CD4-positive, alpha-beta T cell (primary cell): ENCODE measurements around the gene PRAME. TPM values are rescaled to one million over a fixed set of nuclear protein-coding genes. Genes with fewer than 3 reads are reported as not detected.
"Not testable (repeated sequence)": the region's sequence is repeated elsewhere in the genome, so short reads cannot be mapped to it uniquely, and the experiment has no call there.

ENCODE experiments used
- ATAC-seq: fragments of 200-7000 bp; cut with Tn5 transposase; one replicate; pipeline ENCODE4 v1.10.0; 2022; ENCODE audit warnings: mild to moderate bottlenecking; ENCODE audit not compliant: poor library complexity
- CTCF ChIA-PET: fragments of 350-600 bp; sonication (Branson Sonifier 250); formaldehyde crosslinking; loops from one replicate; lab custom pipeline; 2021; ENCODE audit warnings: antibody characterized with exemption, inconsistent platforms; lab: Charles Lee
- POLR2A ChIA-PET: fragments of 350-600 bp; sonication (Branson Sonifier 250); formaldehyde crosslinking; loops from one replicate; lab custom pipeline; 2021; ENCODE audit warnings: antibody characterized with exemption, inconsistent platforms; lab: Charles Lee
- DNase-seq, 14 experiments: peaks; one replicate each; pipeline ENCODE4 v3.0.0-alpha.2; 2013 to 2020; ENCODE audit warnings: mixed read lengths in 2 of 14
- H3K27ac ChIP-seq, 2 donors: one replicate each; pipeline versions ENCODE4 v1.5.1 to v1.7.0; 2013; ENCODE audit warnings: low read length in 2 of 2, low read depth in 1 of 2, mild to moderate bottlenecking in 1 of 2
- H3K27me3 ChIP-seq, 2 experiments: 1 replicate in 1 of 2; 2 replicates in 1 of 2; pipeline versions ENCODE4 v1.6.1 to v1.7.0; 2013; ENCODE audit warnings: low read length in 2 of 2, control low read depth in 1 of 2, mild to moderate bottlenecking in 1 of 2, moderate library complexity in 1 of 2; ENCODE audit not compliant: insufficient read depth in 2 of 2, control insufficient read depth in 1 of 2
- H3K36me3 ChIP-seq: one replicate; pipeline ENCODE4 v1.6.1; 2013; ENCODE audit warnings: low read length, control low read depth; ENCODE audit not compliant: insufficient read depth
- H3K4me1 ChIP-seq: one replicate; pipeline ENCODE4 v1.6.1; 2013; ENCODE audit warnings: low read length, control low read depth; ENCODE audit not compliant: insufficient read depth
- H3K4me3 ChIP-seq: one replicate; pipeline ENCODE4 v1.5.1; 2013; ENCODE audit warnings: mild to moderate bottlenecking, low read length, moderate library complexity
- H3K9me3 ChIP-seq, 2 experiments: 1 replicate in 1 of 2; 2 replicates in 1 of 2; pipeline versions ENCODE4 v1.6.1 to v1.7.0; 2013; ENCODE audit warnings: low read length in 2 of 2, mild to moderate bottlenecking in 2 of 2, control low read depth in 1 of 2, moderate library complexity in 1 of 2; ENCODE audit not compliant: control insufficient read depth in 1 of 2, insufficient read depth in 1 of 2
- H3K27ac Mint-ChIP-seq: one replicate; pipeline ENCODE4 v1.8.0; 2020; ENCODE audit warnings: mixed read lengths
- H3K27me3 Mint-ChIP-seq: one replicate; pipeline ENCODE4 v1.8.0; 2021; ENCODE audit warnings: mixed read lengths
- H3K36me3 Mint-ChIP-seq: one replicate; pipeline ENCODE4 v1.8.0; 2021; ENCODE audit warnings: low read depth, mixed read lengths
- H3K4me1 Mint-ChIP-seq: one replicate; pipeline ENCODE4 v1.8.0; 2021; ENCODE audit warnings: low read depth, mixed read lengths
- H3K4me3 Mint-ChIP-seq: one replicate; pipeline ENCODE4 v1.8.0; 2020; ENCODE audit warnings: mild to moderate bottlenecking, mixed read lengths
- H3K9me3 Mint-ChIP-seq: one replicate; pipeline ENCODE4 v1.8.0; 2020; ENCODE audit warnings: mixed read lengths
- intact Hi-C, 2 experiments: fragments of 100-400 bp; cut with DNase I in 1 of 2; cut with micrococcal nuclease in 1 of 2; formaldehyde crosslinking; loops; one replicate each; pipeline versions ENCODE4 v1.15.1 to v1.9.0; 2023 to 2025; cut with DNase I, micrococcal nuclease
- polyA plus RNA-seq, 2 donors: library from polyadenylated mRNA; unstranded; fragments of 120-200 nt; gene quantifications; one replicate each; pipeline ENCODE4 v1.2.1, GENCODE V29; 2013
- total RNA-seq, 174 experiments: library from RNA in 2 of 174; stranded (reverse) in 2 of 174; gene quantifications; one replicate each; pipeline ENCODE4 v1.2.3 and lab custom pipeline; 2021 to 2026
- TF ChIP-seq, protein P1 (sequence below): fragments of 200-600 bp; IDR thresholded peaks from one replicate; pipeline ENCODE4 v1.8.0; 2022; ENCODE audit warnings: antibody characterized with exemption, mild to moderate bottlenecking

PRAME gene, protein sequence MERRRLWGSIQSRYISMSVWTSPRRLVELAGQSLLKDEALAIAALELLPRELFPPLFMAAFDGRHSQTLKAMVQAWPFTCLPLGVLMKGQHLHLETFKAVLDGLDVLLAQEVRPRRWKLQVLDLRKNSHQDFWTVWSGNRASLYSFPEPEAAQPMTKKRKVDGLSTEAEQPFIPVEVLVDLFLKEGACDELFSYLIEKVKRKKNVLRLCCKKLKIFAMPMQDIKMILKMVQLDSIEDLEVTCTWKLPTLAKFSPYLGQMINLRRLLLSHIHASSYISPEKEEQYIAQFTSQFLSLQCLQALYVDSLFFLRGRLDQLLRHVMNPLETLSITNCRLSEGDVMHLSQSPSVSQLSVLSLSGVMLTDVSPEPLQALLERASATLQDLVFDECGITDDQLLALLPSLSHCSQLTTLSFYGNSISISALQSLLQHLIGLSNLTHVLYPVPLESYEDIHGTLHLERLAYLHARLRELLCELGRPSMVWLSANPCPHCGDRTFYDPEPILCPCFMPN
- total RNA-seq (not detected), total RNA-seq (lab: John Stamatoyannopoulos, UW) (0 to 0.46 (median 0) reads per million in 172 experiments)
- polyA plus RNA-seq (2013, experiment 1 of 2), result not detected
- polyA plus RNA-seq (2013, experiment 2 of 2), result not detected

DNA sequence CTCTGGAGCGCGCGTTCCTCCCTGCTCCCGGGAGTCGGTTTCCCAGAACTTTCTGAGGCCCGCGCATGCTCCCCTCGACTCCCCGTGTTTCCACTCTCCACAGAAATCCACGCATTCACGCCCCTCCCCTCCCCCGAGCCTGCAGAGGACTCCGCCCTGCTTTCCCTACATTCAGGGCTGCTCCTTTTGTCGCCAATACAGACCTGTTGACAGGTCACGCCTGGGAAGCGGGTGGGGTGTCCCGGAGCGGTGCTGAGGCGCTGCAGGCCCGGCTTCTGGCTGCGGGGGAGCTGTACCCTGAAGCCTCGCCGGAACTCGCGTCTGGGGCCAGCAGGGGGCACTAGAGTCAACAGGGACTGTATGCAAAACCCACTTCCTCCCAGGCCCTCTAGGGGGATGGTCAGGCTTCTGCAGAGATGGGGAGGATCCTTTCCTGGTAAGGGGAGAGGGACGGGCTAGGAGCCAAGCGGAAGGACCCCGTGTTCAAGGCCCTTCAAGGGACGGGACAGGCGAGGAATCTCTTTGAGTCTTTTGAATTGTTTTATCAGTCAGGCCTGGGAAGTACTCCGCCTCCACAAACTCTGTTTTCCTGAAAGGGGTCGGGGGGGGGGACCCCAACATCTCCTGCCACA lies at the start of gene PRAME:
Gene PRAME, minus strand, starts transcription at position 294 of the 632 bp plus-strand sequence. CDS start 2,433 bp downstream, outside the sequence.
- Mint-ChIP-seq H3K36me3 (no peaks in the 10 kb centered on the region), H3K27ac (no peak within 1 kb of the TSS), H3K4me1 (peaks cover 5% of the 10 kb centered on the region), H3K9me3 (no peaks in the 10 kb centered on the region), H3K4me3 (no peak within 1 kb of the TSS), H3K27me3 (no peaks in the 10 kb centered on the region)
- Histone ChIP-seq H3K27me3 (no peaks in the 10 kb centered on the region), H3K9me3 (no peaks in the 10 kb centered on the region), H3K4me1 (peaks cover 4% of the 10 kb centered on the region), H3K27ac (no peak within 1 kb of the TSS), H3K4me3 (no peak within 1 kb of the TSS), H3K36me3 (no peaks in the 10 kb centered on the region)
- intact Hi-C loops, result no loop called here
- ATAC-seq (peak; percentile 79), DNase-seq (peak; percentile 37 to 79 (median 56))
- CTCF ChIA-PET, result interaction anchor here (0.7 kb wide), 2 partner anchors 14 to 20 kb away, joined by 3 read pairs; no protein-coding TSS in a partner anchor
- TF ChIP-seq, protein P1, sequence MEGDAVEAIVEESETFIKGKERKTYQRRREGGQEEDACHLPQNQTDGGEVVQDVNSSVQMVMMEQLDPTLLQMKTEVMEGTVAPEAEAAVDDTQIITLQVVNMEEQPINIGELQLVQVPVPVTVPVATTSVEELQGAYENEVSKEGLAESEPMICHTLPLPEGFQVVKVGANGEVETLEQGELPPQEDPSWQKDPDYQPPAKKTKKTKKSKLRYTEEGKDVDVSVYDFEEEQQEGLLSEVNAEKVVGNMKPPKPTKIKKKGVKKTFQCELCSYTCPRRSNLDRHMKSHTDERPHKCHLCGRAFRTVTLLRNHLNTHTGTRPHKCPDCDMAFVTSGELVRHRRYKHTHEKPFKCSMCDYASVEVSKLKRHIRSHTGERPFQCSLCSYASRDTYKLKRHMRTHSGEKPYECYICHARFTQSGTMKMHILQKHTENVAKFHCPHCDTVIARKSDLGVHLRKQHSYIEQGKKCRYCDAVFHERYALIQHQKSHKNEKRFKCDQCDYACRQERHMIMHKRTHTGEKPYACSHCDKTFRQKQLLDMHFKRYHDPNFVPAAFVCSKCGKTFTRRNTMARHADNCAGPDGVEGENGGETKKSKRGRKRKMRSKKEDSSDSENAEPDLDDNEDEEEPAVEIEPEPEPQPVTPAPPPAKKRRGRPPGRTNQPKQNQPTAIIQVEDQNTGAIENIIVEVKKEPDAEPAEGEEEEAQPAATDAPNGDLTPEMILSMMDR, result peak; percentile 65
- POLR2A ChIA-PET, result no interaction called here

DNA sequence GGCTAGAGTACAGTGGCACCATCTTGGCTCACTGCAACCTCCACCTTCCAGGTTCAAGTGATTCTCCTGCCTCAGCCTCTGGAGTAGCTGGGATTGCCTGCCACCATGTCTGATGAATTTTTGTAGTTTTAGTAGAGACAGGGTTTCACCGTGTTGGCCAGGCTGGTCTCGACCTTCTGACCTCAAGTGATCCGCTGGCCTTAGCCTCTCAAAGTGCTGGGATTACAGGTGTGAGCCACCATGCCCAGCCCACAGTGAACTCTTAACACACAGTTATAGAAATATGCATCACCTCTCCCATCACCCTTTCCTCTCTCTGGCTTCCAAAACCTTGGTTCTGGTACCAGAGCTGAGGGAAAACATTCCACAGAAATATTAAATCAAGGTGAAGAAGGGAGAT lies 49.0 kb upstream of the PRAME start:
- ATAC-seq, intact Hi-C loops, H3K27ac ChIP-seq, H3K36me3 Mint-ChIP-seq, DNase-seq, H3K4me1 ChIP-seq, H3K4me1 Mint-ChIP-seq, H3K9me3 ChIP-seq, H3K27me3 Mint-ChIP-seq, POLR2A ChIA-PET, H3K4me3 Mint-ChIP-seq, H3K36me3 ChIP-seq, CTCF ChIA-PET, H3K4me3 ChIP-seq, H3K9me3 Mint-ChIP-seq, H3K27me3 ChIP-seq, H3K27ac Mint-ChIP-seq: not testable (repeated sequence)

DNA sequence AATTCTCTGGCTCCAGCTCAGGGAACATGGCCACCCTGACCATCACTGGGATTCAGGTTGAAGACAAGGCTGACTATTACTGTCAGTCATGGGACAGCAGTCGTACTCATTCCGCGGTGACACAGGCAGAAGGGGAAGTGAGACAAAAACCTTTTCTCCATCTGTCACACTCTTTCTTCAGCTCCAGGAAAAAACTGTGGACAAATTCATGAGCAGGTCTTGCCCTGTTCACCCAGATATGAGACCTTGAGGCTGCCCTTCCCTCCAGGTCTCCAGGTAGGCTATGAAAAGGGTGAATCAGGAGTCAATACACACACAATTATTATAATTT lies 46.0 kb upstream of the PRAME start:
- Histone ChIP-seq H3K4me1 (no peaks in the 10 kb centered on the region), H3K4me3 (no peak overlapping the region), H3K36me3 (no peaks in the 10 kb centered on the region), H3K27me3 (no peaks in the 10 kb centered on the region), H3K9me3 (no peaks in the 10 kb centered on the region), H3K27ac (no peak overlapping the region)
- Mint-ChIP-seq H3K4me1 (no peaks in the 10 kb centered on the region), H3K36me3 (no peaks in the 10 kb centered on the region), H3K4me3 (no peak overlapping the region), H3K27ac (no peak overlapping the region), H3K9me3 (no peaks in the 10 kb centered on the region), H3K27me3 (peaks cover 11% of the 10 kb centered on the region)
- intact Hi-C loops, result no loop called here
- no peak for ATAC-seq
- POLR2A ChIA-PET, result no interaction called here
- CTCF ChIA-PET, result interaction anchor here (1.3 kb wide), 1 partner anchor 14 kb away, joined by 3 read pairs; no protein-coding TSS in a partner anchor
- TF ChIP-seq, protein P1, result no peak
- DNase-seq, result no peak
